Lower leg skin (tissue), 4 donors: ENCODE data around the gene SRGAP1. TPM values are rescaled to one million over a fixed set of nuclear protein-coding genes. Genes with fewer than 3 reads are reported as not detected.

Source experiments
- DNase-seq, 2 donors: peaks; one replicate each; pipeline ENCODE4 v3.0.0-alpha.2; 2019; ENCODE audit warnings: low spot score in 2 of 2
- H3K4me3 ChIP-seq: fragments of 200-600 bp; sonication (generic); 2 replicates; pipeline ENCODE4 v1.5.1; 2017; ENCODE audit warnings: mild to moderate bottlenecking, low read depth; ENCODE audit not compliant: poor library complexity, severe bottlenecking
- CTCF ChIP-seq, 3 donors: fragments of 450-650 bp; IDR thresholded peaks; one replicate each; pipeline ENCODE4 v1.5.1; 2016; ENCODE audit warnings: antibody characterized with exemption in 3 of 3, mild to moderate bottlenecking in 3 of 3, moderate library complexity in 2 of 3
- POLR2A ChIP-seq, 2 donors: fragments of 450-650 bp; IDR thresholded peaks; one replicate each; pipeline ENCODE4 v1.6.1; 2016 to 2017; ENCODE audit warnings: antibody characterized with exemption in 2 of 2, mild to moderate bottlenecking in 1 of 2, moderate library complexity in 1 of 2
- WGBS, 2 donors: methylation state at CpG; one replicate each; pipeline ENCODE4 v1.1.5; 2018; 5-methylcytosine and 5-hydroxymethylcytosine counted together
- intact Hi-C: fragments of 100-400 bp; cut with DNase I; formaldehyde crosslinking; loops from one replicate; pipeline ENCODE4 v1.15.0; 2023; ENCODE audit warnings: low total_unique reads
- total RNA-seq, 4 donors: library from RNA; depleted of rRNA; stranded (reverse); fragments of >200 nt; gene quantifications; one replicate each; pipeline ENCODE4 v1.1.0, GENCODE V29; 2016

The SRGAP1 gene
- total RNA-seq, 4 donors from 2014 or later = 1.3 to 6.0 (median 1.7) TPM

GRCh38 chr12:63805704-63806672 lies 38.5 kb upstream of the SRGAP1 start:
- H3K4me3 ChIP-seq = no peak overlapping the region
- WGBS, 2 donors = 79% methylated on average over 3 of the region's 3 CpGs
- TF ChIP-seq CTCF (IDR thresholded peaks at IDR 0.05) (no peak), POLR2A (IDR thresholded peaks at IDR 0.05) (no peak)
- no peak for DNase-seq
- intact Hi-C loops = no loop called here

- intact Hi-C loops = no loop called here
These were observed 35.9 kb upstream of the SRGAP1 start for GRCh38 chr12:63808631-63809030.

GRCh38 chr12:63809566-63809965 lies 34.9 kb upstream of the SRGAP1 start:
- H3K4me3 ChIP-seq = no peak overlapping the region
- intact Hi-C loops = no loop called here
- no peak for TF ChIP-seq CTCF (IDR thresholded peaks at IDR 0.05)
- no peak for TF ChIP-seq POLR2A (IDR thresholded peaks at IDR 0.05)
- 57 to 68% methylated on average over 4 of the region's 4 CpGs for WGBS, 2 donors
- no peak for DNase-seq

More at GRCh38 chr12:63808631-63809030, 35.9 kb upstream of the SRGAP1 start:
- no peak overlapping the region for H3K4me3 ChIP-seq
- DNase-seq = no peak
- 77 to 79% methylated on average over 5 of the region's 5 CpGs for WGBS, 2 donors
- TF ChIP-seq CTCF (IDR thresholded peaks at IDR 0.05) (no peak), POLR2A (IDR thresholded peaks at IDR 0.05) (no peak)

GRCh38 chr12:63811334-63811733 lies 33.2 kb upstream of the SRGAP1 start:
- TF ChIP-seq CTCF (IDR thresholded peaks at IDR 0.05) = no peak
- TF ChIP-seq POLR2A (IDR thresholded peaks at IDR 0.05) = no peak
- WGBS, 2 donors = 80 to 82% methylated on average over 2 of the region's 2 CpGs

GRCh38 chr12:63811755-63812154 lies 32.7 kb upstream of the SRGAP1 start:
- no peak for DNase-seq
- H3K4me3 ChIP-seq = no peak overlapping the region
- 69 to 81% methylated on average over 2 of the region's 2 CpGs for WGBS, 2 donors
- no peak for TF ChIP-seq CTCF (IDR thresholded peaks at IDR 0.05)
- TF ChIP-seq POLR2A (IDR thresholded peaks at IDR 0.05) = no peak
- intact Hi-C loops = no loop called here

More at GRCh38 chr12:63811334-63811733, 33.2 kb upstream of the SRGAP1 start:
- intact Hi-C loops = no loop called here
- no peak overlapping the region for H3K4me3 ChIP-seq
- DNase-seq = no peak
